Activated T-helper 17 cell treated with anti-CD3 and anti-CD28 coated beads, Interleukin-2, amount 50 U/mL, for 72 hours (primary cell): ENCODE data around the gene POGZ. TPM values are rescaled to one million over a fixed set of nuclear protein-coding genes. Genes with fewer than 3 reads are reported as not detected.
"Not testable (repeated sequence)": the region's sequence is repeated elsewhere in the genome, so short reads cannot be mapped to it uniquely, and the experiment has no call there.

Experiments
- ATAC-seq: fragments of 150-1000 bp; cut with Tn5 transposase; replicated peaks from 2 replicates; pipeline ENCODE4 v1.10.0; 2021; ENCODE audit warnings: mild to moderate bottlenecking, moderate library complexity
- H3K27ac Mint-ChIP-seq: one replicate; pipeline ENCODE4 v1.8.0; 2022; ENCODE audit warnings: mixed read lengths
- H3K27me3 Mint-ChIP-seq: one replicate; pipeline ENCODE4 v1.8.0; 2022; ENCODE audit warnings: mixed read lengths
- H3K36me3 Mint-ChIP-seq: one replicate; pipeline ENCODE4 v1.8.0; 2022; ENCODE audit warnings: low read depth, mild to moderate bottlenecking, mixed read lengths
- H3K4me1 Mint-ChIP-seq: one replicate; pipeline ENCODE4 v1.8.0; 2022; ENCODE audit warnings: mixed read lengths
- H3K4me3 Mint-ChIP-seq: one replicate; pipeline ENCODE4 v1.8.0; 2022; ENCODE audit warnings: mild to moderate bottlenecking, mixed read lengths
- H3K9me3 Mint-ChIP-seq: one replicate; pipeline ENCODE4 v1.8.0; 2022; ENCODE audit warnings: mixed read lengths
- total RNA-seq, 2 donors: library from RNA; stranded (reverse); gene quantifications; one replicate each; pipeline ENCODE4 v1.2.3, GENCODE V29; 2022

POGZ gene
- total RNA-seq, 2 donors from 2014 or later = 87.5 to 93.4 TPM

GRCh38 chr1:151411884-151412283 is 47.4 kb downstream of the POGZ start:
- no peaks in the 10 kb centered on the region for H3K27me3 Mint-ChIP-seq
- no peak overlapping the region for H3K27ac Mint-ChIP-seq
- no peak for ATAC-seq
- no peaks in the 10 kb centered on the region for H3K9me3 Mint-ChIP-seq
- H3K4me3 Mint-ChIP-seq = no peak overlapping the region
- no peaks in the 10 kb centered on the region for H3K4me1 Mint-ChIP-seq
- peaks cover 97% of the 10 kb centered on the region for H3K36me3 Mint-ChIP-seq

- peaks cover 8% of the 10 kb centered on the region for H3K4me1 Mint-ChIP-seq
- H3K4me3 Mint-ChIP-seq = no peak overlapping the region
- no peaks in the 10 kb centered on the region for H3K9me3 Mint-ChIP-seq
- peak overlapping the region; percentile 80 for H3K27ac Mint-ChIP-seq
- H3K27me3 Mint-ChIP-seq = no peaks in the 10 kb centered on the region
- H3K36me3 Mint-ChIP-seq = peaks cover 100% of the 10 kb centered on the region
- ATAC-seq = no peak
Measured at GRCh38 chr1:151408891-151409290, 50.4 kb downstream of the POGZ start.

DNA sequence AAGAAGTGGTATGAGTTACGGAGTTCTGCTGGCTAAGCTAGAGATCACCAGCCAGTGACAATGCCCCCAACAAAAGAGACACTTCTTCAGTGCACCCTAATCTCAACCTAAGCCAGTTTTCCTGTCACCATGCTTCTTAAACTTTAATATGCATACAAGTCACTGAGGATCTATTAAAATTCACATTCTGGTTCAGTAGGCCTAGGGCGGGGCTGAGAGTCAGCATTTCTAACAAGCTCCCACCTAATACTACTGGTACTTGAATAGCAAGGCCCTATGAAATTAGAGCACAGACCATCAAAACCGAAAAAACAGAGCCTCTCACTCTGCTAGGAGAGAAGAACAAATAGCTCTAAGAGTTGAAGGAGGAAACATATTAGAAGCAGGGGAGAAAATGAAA is 52.0 kb downstream of the POGZ start:
- no peak for ATAC-seq
- no peak overlapping the region for H3K27ac Mint-ChIP-seq

GRCh38 chr1:151406176-151406575 is 53.1 kb downstream of the POGZ start:
- Mint-ChIP-seq H3K36me3 (peaks cover 100% of the 10 kb centered on the region), H3K27me3 (no peaks in the 10 kb centered on the region), H3K9me3 (no peaks in the 10 kb centered on the region), H3K4me1 (peaks cover 19% of the 10 kb centered on the region), H3K4me3 (no peak overlapping the region), H3K27ac (peak overlapping the region; percentile 66)
- no peak for ATAC-seq

More for the DNA sequence above, 52.0 kb downstream of the POGZ start:
- Mint-ChIP-seq H3K27me3 (no peaks in the 10 kb centered on the region), H3K4me3 (no peak overlapping the region), H3K4me1 (peaks cover 11% of the 10 kb centered on the region), H3K36me3 (peaks cover 100% of the 10 kb centered on the region), H3K9me3 (no peaks in the 10 kb centered on the region)

GRCh38 chr1:151405187-151405951 is 53.9 kb downstream of the POGZ start:
- peaks cover 27% of the 10 kb centered on the region for H3K4me1 Mint-ChIP-seq
- H3K36me3 Mint-ChIP-seq = peaks cover 100% of the 10 kb centered on the region
- H3K27me3 Mint-ChIP-seq = no peaks in the 10 kb centered on the region
- no peaks in the 10 kb centered on the region for H3K9me3 Mint-ChIP-seq
- H3K4me3 Mint-ChIP-seq = no peak overlapping the region
- peak; percentile 14 for ATAC-seq
- H3K27ac Mint-ChIP-seq = peak overlapping the region; percentile 66

DNA sequence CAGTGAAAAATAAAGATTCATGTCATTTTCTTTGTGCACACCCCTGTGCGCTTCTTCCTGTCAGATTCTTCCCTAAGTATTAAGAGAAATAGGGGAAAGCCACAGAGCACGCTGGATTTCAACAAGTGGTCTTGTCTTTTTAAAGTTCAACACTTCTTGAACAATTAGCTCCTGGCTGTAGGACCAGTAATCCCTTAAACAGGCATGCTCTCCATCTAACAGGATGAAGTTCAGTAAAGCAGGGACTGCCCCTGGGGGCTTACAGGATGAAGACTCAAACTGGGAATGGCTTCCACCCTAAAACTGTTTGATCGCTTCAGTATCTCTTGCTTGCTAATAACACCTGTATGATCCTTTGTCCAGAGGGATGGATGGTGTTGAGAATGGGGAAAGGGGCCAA is 55.7 kb downstream of the POGZ start:
- no peaks in the 10 kb centered on the region for H3K9me3 Mint-ChIP-seq
- no peaks in the 10 kb centered on the region for H3K27me3 Mint-ChIP-seq
- peaks cover 32% of the 10 kb centered on the region for H3K4me1 Mint-ChIP-seq
- H3K36me3 Mint-ChIP-seq = peaks cover 97% of the 10 kb centered on the region
- H3K27ac Mint-ChIP-seq = peak overlapping the region; percentile 40
- H3K4me3 Mint-ChIP-seq = no peak overlapping the region
- ATAC-seq = no peak

- no peak for ATAC-seq
- no peak overlapping the region for H3K27ac Mint-ChIP-seq
Measured at GRCh38 chr1:151402764-151403163, 56.5 kb downstream of the POGZ start.

GRCh38 chr1:151401860-151402259 is 57.4 kb downstream of the POGZ start:
- Mint-ChIP-seq H3K4me1 (peaks cover 32% of the 10 kb centered on the region), H3K27me3 (no peaks in the 10 kb centered on the region), H3K27ac (peak overlapping the region; percentile 99), H3K36me3 (peaks cover 80% of the 10 kb centered on the region), H3K4me3 (peak overlapping the region; percentile 93), H3K9me3 (no peaks in the 10 kb centered on the region)
- no peak for ATAC-seq

More at GRCh38 chr1:151402764-151403163, 56.5 kb downstream of the POGZ start:
- no peak overlapping the region for H3K4me3 Mint-ChIP-seq
- H3K4me1 Mint-ChIP-seq = peaks cover 32% of the 10 kb centered on the region
- H3K36me3 Mint-ChIP-seq = peaks cover 89% of the 10 kb centered on the region
- no peaks in the 10 kb centered on the region for H3K27me3 Mint-ChIP-seq
- H3K9me3 Mint-ChIP-seq = no peaks in the 10 kb centered on the region

DNA sequence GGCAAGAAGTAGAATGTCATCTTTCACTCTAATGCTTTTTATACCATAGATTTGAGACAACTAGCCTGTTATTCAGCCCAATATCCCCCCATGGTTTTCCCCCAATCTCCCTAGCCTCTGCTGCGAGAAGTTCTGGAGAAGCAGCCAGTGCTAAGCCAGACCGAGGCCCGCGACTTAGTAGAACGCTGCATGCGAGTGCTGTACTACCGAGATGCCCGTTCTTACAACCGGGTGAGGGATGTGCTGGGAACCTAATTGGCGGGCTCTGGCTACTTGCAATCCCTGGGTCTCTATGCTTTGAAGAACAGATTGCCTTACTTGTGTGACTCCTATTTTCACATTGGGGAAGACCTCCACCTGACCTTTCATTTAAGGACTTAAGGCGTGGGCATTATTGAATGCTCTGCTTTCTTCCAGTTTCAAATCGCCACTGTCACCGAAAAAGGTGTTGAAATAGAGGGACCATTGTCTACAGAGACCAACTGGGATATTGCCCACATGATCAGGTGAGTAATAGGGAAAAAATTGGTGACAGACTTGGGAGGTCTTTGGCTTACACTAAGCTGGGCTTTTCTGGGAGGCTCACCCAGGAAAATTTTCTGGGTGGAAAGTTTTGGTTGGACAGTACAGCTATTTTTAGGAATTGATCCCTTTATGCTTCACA is 58.0 kb downstream of the POGZ start:
- Mint-ChIP-seq H3K27me3 (no peaks in the 10 kb centered on the region), H3K4me3 (peak overlapping the region; percentile 93), H3K36me3 (peaks cover 74% of the 10 kb centered on the region), H3K9me3 (no peaks in the 10 kb centered on the region), H3K27ac (peak overlapping the region; percentile 99), H3K4me1 (peaks cover 32% of the 10 kb centered on the region)
- no peak for ATAC-seq

DNA sequence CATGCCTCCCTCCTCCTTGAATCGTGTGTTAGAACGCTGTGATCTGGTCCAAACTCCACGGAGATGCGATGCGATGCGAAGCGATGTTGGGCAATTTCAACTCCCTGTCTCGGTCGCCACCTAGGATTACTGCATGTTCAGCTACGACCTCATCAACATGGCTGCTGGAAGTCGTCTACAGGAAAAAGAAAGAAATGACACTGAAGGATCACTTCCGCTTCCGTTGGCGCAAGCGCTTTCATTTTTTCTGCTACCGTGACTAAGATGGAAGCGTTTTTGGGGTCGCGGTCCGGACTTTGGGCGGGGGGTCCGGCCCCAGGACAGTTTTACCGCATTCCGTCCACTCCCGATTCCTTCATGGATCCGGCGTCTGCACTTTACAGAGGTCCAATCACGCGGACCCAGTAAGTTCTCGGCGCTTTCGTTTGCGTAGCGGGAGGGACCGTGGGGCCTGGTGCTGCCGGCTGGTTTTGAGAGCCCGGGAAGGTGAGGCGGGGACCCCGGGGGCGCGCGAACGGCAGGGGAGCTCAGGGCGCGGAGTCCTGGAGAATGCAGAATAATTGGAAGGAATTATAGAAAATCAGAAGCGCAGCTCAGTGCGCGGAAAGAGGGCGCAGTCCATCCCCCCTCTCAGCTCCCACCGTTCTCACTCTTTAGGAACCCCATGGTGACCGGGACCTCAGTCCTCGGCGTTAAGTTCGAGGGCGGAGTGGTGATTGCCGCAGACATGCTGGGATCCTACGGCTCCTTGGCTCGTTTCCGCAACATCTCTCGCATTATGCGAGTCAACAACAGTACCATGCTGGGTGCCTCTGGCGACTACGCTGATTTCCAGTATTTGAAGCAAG is 59.7 kb downstream of the POGZ start, which contains the start of gene PSMB4:
PSMB4 (plus strand) TSS at position 250 of the 848 bp plus-strand sequence; CDS start at position 265, 15 bp downstream.
- Mint-ChIP-seq H3K4me3 (peak within 1 kb of the TSS; percentile 93), H3K27ac (peak within 1 kb of the TSS; percentile 99), H3K27me3 (no peaks in the 10 kb centered on the region), H3K36me3 (peaks cover 57% of the 10 kb centered on the region), H3K4me1 (peaks cover 26% of the 10 kb centered on the region), H3K9me3 (no peaks in the 10 kb centered on the region)
- ATAC-seq = peak; percentile 93

DNA sequence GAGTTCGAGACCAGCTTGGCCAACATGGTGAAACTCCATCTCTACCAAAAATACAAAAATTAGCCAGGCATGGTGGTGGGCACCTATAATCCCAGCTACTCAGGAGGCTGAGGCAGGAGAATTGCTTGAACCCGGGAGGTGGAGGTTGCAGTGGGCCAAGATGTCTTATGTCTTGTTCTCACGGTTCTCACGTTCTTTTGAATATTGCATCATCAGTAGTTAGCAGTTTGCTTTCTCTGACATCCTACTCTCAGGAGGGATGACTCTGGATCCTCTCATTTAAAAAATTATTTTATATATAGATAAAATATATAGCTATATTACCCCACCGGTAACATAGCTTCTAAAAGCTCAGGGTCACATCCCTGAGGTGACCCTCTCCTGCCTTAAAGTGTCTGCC is 63.0 kb downstream of the POGZ start:
- H3K4me3 Mint-ChIP-seq, H3K27me3 Mint-ChIP-seq, H3K27ac Mint-ChIP-seq, ATAC-seq, H3K9me3 Mint-ChIP-seq: not testable (repeated sequence)
- Mint-ChIP-seq H3K4me1 (peaks cover 14% of the 10 kb centered on the region), H3K36me3 (peaks cover 24% of the 10 kb centered on the region)

DNA sequence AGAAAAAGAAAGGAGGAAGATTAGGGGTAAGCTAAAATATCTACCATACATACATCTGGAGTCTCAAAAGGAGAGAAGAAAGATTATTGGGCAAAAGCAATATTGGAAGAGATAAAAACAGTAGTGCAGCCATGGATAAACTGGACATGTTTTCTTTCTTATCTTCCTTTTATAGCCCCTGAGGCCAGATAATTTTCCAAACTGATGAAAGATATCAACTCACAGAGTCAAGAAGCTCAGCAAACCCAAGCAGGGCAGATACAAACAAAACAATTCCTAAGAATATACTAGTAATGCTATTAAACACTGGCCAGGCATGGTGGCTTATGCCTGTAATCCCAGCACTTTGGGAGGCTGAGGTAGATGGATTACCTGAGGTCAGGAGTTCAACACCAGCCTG is 65.7 kb downstream of the POGZ start:
- Mint-ChIP-seq H3K9me3 (no peaks in the 10 kb centered on the region), H3K27me3 (no peaks in the 10 kb centered on the region), H3K36me3 (no peaks in the 10 kb centered on the region), H3K4me3 (no peak overlapping the region), H3K27ac (no peak overlapping the region), H3K4me1 (no peaks in the 10 kb centered on the region)
- no peak for ATAC-seq

GRCh38 chr1:151391079-151391563 is 68.2 kb downstream of the POGZ start:
- ATAC-seq = no peak
- no peaks in the 10 kb centered on the region for H3K4me1 Mint-ChIP-seq
- no peak overlapping the region for H3K4me3 Mint-ChIP-seq
- H3K36me3 Mint-ChIP-seq = no peaks in the 10 kb centered on the region
- no peak overlapping the region for H3K27ac Mint-ChIP-seq
- H3K27me3 Mint-ChIP-seq = no peaks in the 10 kb centered on the region
- H3K9me3 Mint-ChIP-seq = no peaks in the 10 kb centered on the region
